IMR-90 (cell line): Measurements from ENCODE around the gene PPA2. TPM values are rescaled to one million over a fixed set of nuclear protein-coding genes. Genes with fewer than 3 reads are reported as not detected.
"Not testable (repeated sequence)": the region's sequence is repeated elsewhere in the genome, so short reads cannot be mapped to it uniquely, and the experiment has no call there.

Source experiments
- ATAC-seq: fragments of 200-7000 bp; cut with Tn5 transposase; 2 replicates; pipeline ENCODE4 v1.9.1; 2020; ENCODE audit warnings: low read depth, mild to moderate bottlenecking, moderate library complexity
- BruUV-seq: library from RNA; stranded (reverse); fragments of 400-500 nt; replicated peaks from 2 replicates; lab custom pipeline; 2021; lab: Mats Ljungman, UMichigan
- CTCF ChIA-PET: fragments of 300-600 bp; formaldehyde crosslinking; extraction: SDS; loops from one replicate; lab custom pipeline; 2021; ENCODE audit warnings: antibody characterized with exemption; lab: Yijun Ruan, JAX
- POLR2A ChIA-PET: fragments of 300-600 bp; sonication (Branson Sonifier 250); formaldehyde crosslinking; loops from one replicate; lab custom pipeline; 2022; ENCODE audit warnings: antibody characterized with exemption; ENCODE audit not compliant: unreplicated experiment; lab: Charles Lee
- DNase-seq: peaks from one replicate; pipeline ENCODE4 v3.0.0; 2013
- H2AFZ ChIP-seq: replicated peaks from 2 replicates; pipeline ENCODE3; 2013; ENCODE audit warnings: low read length, mild to moderate bottlenecking; ENCODE audit not compliant: poor library complexity
- H2AK5ac ChIP-seq: 2 replicates; pipeline ENCODE4 v1.6.1; 2013; ENCODE audit warnings: low read depth, low read length, inconsistent platforms
- H2AK9ac ChIP-seq: replicated peaks from 2 replicates; pipeline ENCODE3; 2013; ENCODE audit warnings: mild to moderate bottlenecking, low read depth, low read length, moderate library complexity; ENCODE audit not compliant: poor library complexity
- H2BK120ac ChIP-seq: 2 replicates; pipeline ENCODE4 v1.6.1; 2013; ENCODE audit warnings: low read depth, low read length, inconsistent platforms
- H2BK15ac ChIP-seq: 3 replicates; pipeline ENCODE4 v1.6.1; 2013; ENCODE audit warnings: low read depth, low read length, inconsistent platforms
- H2BK20ac ChIP-seq: 2 replicates; pipeline ENCODE4 v1.6.1; 2013; ENCODE audit warnings: low read depth, mild to moderate bottlenecking, inconsistent platforms, low read length, moderate library complexity
- H2BK5ac ChIP-seq: 2 replicates; pipeline ENCODE4 v1.6.1; 2013; ENCODE audit warnings: mild to moderate bottlenecking, low read depth, low read length, inconsistent platforms; ENCODE audit not compliant: poor library complexity, severe bottlenecking
- H3K14ac ChIP-seq: replicated peaks from 2 replicates; pipeline ENCODE4 v1.6.1; 2013; ENCODE audit warnings: low read depth, low read length, inconsistent platforms
- H3K18ac ChIP-seq: 2 replicates; pipeline ENCODE4 v1.6.1; 2013; ENCODE audit warnings: low read depth, low read length, control low read depth
- H3K23ac ChIP-seq: 2 replicates; pipeline ENCODE4 v1.6.1; 2013; ENCODE audit warnings: low read depth, low read length, inconsistent platforms
- H3K27ac ChIP-seq: 2 replicates; pipeline ENCODE4 v1.5.1; 2013; ENCODE audit warnings: mild to moderate bottlenecking, control low read depth, low read length; ENCODE audit not compliant: insufficient read depth
- H3K27me3 ChIP-seq: 2 replicates; pipeline ENCODE4 v1.6.1; 2013; ENCODE audit warnings: low read length; ENCODE audit not compliant: control insufficient read depth, insufficient read depth
- H3K36me3 ChIP-seq: 2 replicates; pipeline ENCODE4 v1.6.1; 2013; ENCODE audit warnings: low read length, mixed read lengths; ENCODE audit not compliant: control insufficient read depth, insufficient read depth
- H3K4ac ChIP-seq: 2 replicates; pipeline ENCODE4 v1.6.1; 2013; ENCODE audit warnings: low read depth, low read length, inconsistent platforms
- H3K4me1 ChIP-seq: 2 replicates; pipeline ENCODE4 v1.6.1; 2013; ENCODE audit warnings: low read length, mixed read lengths; ENCODE audit not compliant: control insufficient read depth, insufficient read depth
- H3K4me2 ChIP-seq: 2 replicates; pipeline ENCODE4 v1.6.1; 2013; ENCODE audit warnings: low read depth, mild to moderate bottlenecking, control low read depth, low read length, moderate library complexity
- H3K4me3 ChIP-seq: 2 replicates; pipeline ENCODE4 v1.5.1; 2013; ENCODE audit warnings: low read depth, mild to moderate bottlenecking, control low read depth, low read length, moderate library complexity; ENCODE audit not compliant: insufficient read depth
- H3K56ac ChIP-seq: 2 replicates; pipeline ENCODE4 v1.6.1; 2013; ENCODE audit warnings: low read length, inconsistent platforms; ENCODE audit not compliant: insufficient read depth; ENCODE audit errors: extremely low read depth
- H3K79me1 ChIP-seq, 2 experiments: 2 replicates each; pipeline ENCODE4 v1.6.1; 2013; ENCODE audit warnings: low read length in 2 of 2, inconsistent platforms in 1 of 2, low read depth in 1 of 2
- H3K9ac ChIP-seq: 2 replicates; pipeline ENCODE4 v1.6.1; 2013; ENCODE audit warnings: low read depth, low read length, control low read depth
- H3K9me1 ChIP-seq: 2 replicates; pipeline ENCODE4 v1.6.1; 2013; ENCODE audit warnings: low read length, inconsistent platforms; ENCODE audit not compliant: insufficient read depth
- H3K9me3 ChIP-seq: 2 replicates; pipeline ENCODE4 v1.6.1; 2013; ENCODE audit warnings: low read length; ENCODE audit not compliant: control insufficient read depth, insufficient read depth
- H4K20me1 ChIP-seq: 2 replicates; pipeline ENCODE4 v1.6.1; 2013; ENCODE audit warnings: low read length, inconsistent platforms; ENCODE audit not compliant: insufficient read depth
- H4K5ac ChIP-seq: 2 replicates; pipeline ENCODE4 v1.6.1; 2013; ENCODE audit warnings: mild to moderate bottlenecking, low read depth, low read length, control low read depth
- H4K8ac ChIP-seq, 2 experiments: 2 replicates each; pipeline ENCODE4 v1.6.1; 2013; ENCODE audit warnings: low read depth in 2 of 2, low read length in 2 of 2, control low read depth in 1 of 2, inconsistent platforms in 1 of 2
- H4K91ac ChIP-seq: 2 replicates; pipeline ENCODE4 v1.6.1; 2013; ENCODE audit warnings: low read depth, low read length, inconsistent platforms; ENCODE audit not compliant: insufficient read depth
- BHLHE40 ChIP-seq: fragments of 150-350 bp; IDR thresholded peaks from 2 replicates; pipeline ENCODE4 v1.6.1; 2016; ENCODE audit warnings: mild to moderate bottlenecking, low read depth, low read length
- CHD1 ChIP-seq: IDR thresholded peaks from 2 replicates; pipeline ENCODE4 v1.6.1; 2012; ENCODE audit warnings: low read depth, low read length, improper control_type of control experiment
- FOS ChIP-seq: fragments of 150-350 bp; IDR thresholded peaks from 2 replicates; pipeline ENCODE4 v1.6.1; 2016; ENCODE audit warnings: low read depth, low read length
- MAFK ChIP-seq: IDR thresholded peaks from 2 replicates; pipeline ENCODE4 v1.6.1; 2012; ENCODE audit warnings: low read depth, low read length, improper control_type of control experiment
- NFE2L2 ChIP-seq: fragments of 150-350 bp; IDR thresholded peaks from 2 replicates; pipeline ENCODE4 v1.6.1; 2016; ENCODE audit warnings: low read depth, mild to moderate bottlenecking, low read length
- POLR2A ChIP-seq: IDR thresholded peaks from 2 replicates; pipeline ENCODE4 v1.6.1; 2012; ENCODE audit warnings: mild to moderate bottlenecking, low read depth, low read length
- RCOR1 ChIP-seq: IDR thresholded peaks from 2 replicates; pipeline ENCODE4 v1.6.1; 2012; ENCODE audit warnings: mild to moderate bottlenecking, low read length, improper control_type of control experiment; ENCODE audit not compliant: insufficient replicate concordance
- RFX5 ChIP-seq: IDR thresholded peaks from 2 replicates; pipeline ENCODE4 v1.8.0; 2012; ENCODE audit warnings: low read depth, mild to moderate bottlenecking, low read length, moderate library complexity
- SMC3 ChIP-seq: fragments of 150-350 bp; IDR thresholded peaks from 2 replicates; pipeline ENCODE4 v1.6.1; 2016; ENCODE audit warnings: low read depth, mild to moderate bottlenecking, antibody characterized with exemption, low read length, moderate library complexity
- WGBS, 2 experiments: methylation state at CpG; one replicate each; pipeline versions ENCODE4 v1.1.5 to v1.1.7; 2013; ENCODE audit warnings: missing lambda C conversion rate in 2 of 2; ENCODE audit not compliant: insufficient read length in 1 of 2; ENCODE audit errors: extremely low coverage in 2 of 2; 5-methylcytosine and 5-hydroxymethylcytosine counted together
- dilution Hi-C: fragments of 300-500 bp; cut with HindIII; formaldehyde crosslinking; loops from one replicate; pipeline ENCODE4 v1.14.3; 2018; ENCODE audit warnings: low sequenced_read_pairs; ENCODE audit not compliant: unreplicated experiment
- in situ Hi-C: fragments of 300-500 bp; cut with MboI; formaldehyde crosslinking; loops from 3 replicates; pipeline ENCODE4 v1.14.3; 2019; ENCODE audit warnings: low sequenced_read_pairs, inconsistent platforms, mixed read lengths
- intact Hi-C: fragments of 100-400 bp; cut with micrococcal nuclease; formaldehyde crosslinking; loops from 2 replicates; pipeline ENCODE4 v1.10.0; 2022
- polyA plus RNA-seq, 3 experiments: library from polyadenylated mRNA; depleted of rRNA; stranded (reverse); fragments of >200 nt; gene quantifications; 2 replicates each; pipeline ENCODE4 v1.2.3, GENCODE V29; 2012; ENCODE audit warnings: low replicate concordance in 1 of 3
- total RNA-seq: library from RNA; depleted of rRNA; stranded (reverse); fragments of >200 nt; gene quantifications from 2 replicates; pipeline ENCODE4 v1.2.3, GENCODE V29; 2012
- TF ChIP-seq, protein P1 (sequence below): fragments of 150-350 bp; IDR thresholded peaks from 2 replicates; pipeline ENCODE4 v1.6.1; 2016; ENCODE audit warnings: low read depth, mild to moderate bottlenecking, low read length, moderate library complexity, borderline replicate concordance

The PPA2 gene
- total and polyA plus RNA-seq, 2 of the 4 experiments (the other 2 are of a cell fraction) = 43.1 to 52.5 TPM

DNA sequence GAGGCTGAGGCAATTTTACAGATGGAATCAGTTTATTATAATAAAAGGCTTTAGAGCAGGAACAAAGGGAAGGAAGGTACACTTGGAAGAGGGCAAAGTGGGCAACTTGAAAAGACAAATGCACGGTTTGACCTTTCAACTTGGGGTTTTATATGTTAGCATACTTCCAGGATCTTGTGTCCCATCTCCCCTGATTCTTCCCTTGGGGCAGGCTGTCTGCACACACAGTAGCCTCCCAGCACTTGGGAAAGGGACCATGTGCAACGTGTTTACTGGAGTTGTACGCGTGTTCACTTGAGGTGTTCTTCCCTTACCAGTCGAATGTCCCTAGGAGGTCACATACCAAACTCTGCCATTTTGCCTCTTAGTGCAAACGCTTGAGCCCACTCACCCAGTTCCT, 7.3 kb downstream of the PPA2 start:
- no peak overlapping the region for H2AK9ac ChIP-seq
- H2BK20ac ChIP-seq = no peak overlapping the region
- H4K91ac ChIP-seq = no peak overlapping the region
- no peaks in the 10 kb centered on the region for H3K27me3 ChIP-seq
- POLR2A ChIA-PET = no interaction called here
- intact Hi-C loops (no loop called here), in situ Hi-C loops (no loop called here), dilution Hi-C loops (no loop called here)
- no peak overlapping the region for H2AK5ac ChIP-seq
- no peak overlapping the region for H2AFZ ChIP-seq
- H3K14ac ChIP-seq = no peak overlapping the region
- no peak overlapping the region for H3K56ac ChIP-seq
- peaks cover 38 to 45% of the 10 kb centered on the region in 2 experiments for H3K79me1 ChIP-seq
- CTCF ChIA-PET = no interaction called here
- H2BK5ac ChIP-seq = no peak overlapping the region
- TF ChIP-seq MAFK = no peak
- no peak for TF ChIP-seq RCOR1
- TF ChIP-seq CHD1 = no peak
- no peak for TF ChIP-seq SMC3
- TF ChIP-seq, protein P1, sequence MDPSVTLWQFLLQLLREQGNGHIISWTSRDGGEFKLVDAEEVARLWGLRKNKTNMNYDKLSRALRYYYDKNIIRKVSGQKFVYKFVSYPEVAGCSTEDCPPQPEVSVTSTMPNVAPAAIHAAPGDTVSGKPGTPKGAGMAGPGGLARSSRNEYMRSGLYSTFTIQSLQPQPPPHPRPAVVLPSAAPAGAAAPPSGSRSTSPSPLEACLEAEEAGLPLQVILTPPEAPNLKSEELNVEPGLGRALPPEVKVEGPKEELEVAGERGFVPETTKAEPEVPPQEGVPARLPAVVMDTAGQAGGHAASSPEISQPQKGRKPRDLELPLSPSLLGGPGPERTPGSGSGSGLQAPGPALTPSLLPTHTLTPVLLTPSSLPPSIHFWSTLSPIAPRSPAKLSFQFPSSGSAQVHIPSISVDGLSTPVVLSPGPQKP = no peak
- TF ChIP-seq POLR2A = no peak
- no peak for TF ChIP-seq FOS
- no peak for TF ChIP-seq RFX5
- TF ChIP-seq NFE2L2 = no peak
- TF ChIP-seq BHLHE40 = no peak
- DNase-seq (no peak), ATAC-seq (no peak)
- peaks cover 3% of the 10 kb centered on the region; the same call in 1 of the 2 replicates for H3K9me1 ChIP-seq
- H2BK15ac ChIP-seq = no peak overlapping the region
- no peak overlapping the region for H2BK120ac ChIP-seq
- no peak overlapping the region for H3K4ac ChIP-seq
- no peaks in the 10 kb centered on the region for H3K4me1 ChIP-seq
- no peak overlapping the region for H3K18ac ChIP-seq
- H3K4me2 ChIP-seq = no peak overlapping the region
- H3K4me3 ChIP-seq = no peak overlapping the region
- H3K9ac ChIP-seq = no peak overlapping the region
- H4K8ac ChIP-seq = no peak overlapping the region
- H3K9me3 ChIP-seq = no peaks in the 10 kb centered on the region
- H3K36me3 ChIP-seq = peaks cover 7% of the 10 kb centered on the region
- no peak overlapping the region for H3K23ac ChIP-seq
- WGBS, 2 experiments = 97% methylated on average over 4 of the region's 6 CpGs; no CpG with 5 or more reads in 1 of the 2 experiments
- H4K5ac ChIP-seq = no peak overlapping the region
- no TSS peak for BruUV-seq
- H3K27ac ChIP-seq = no peak overlapping the region
- H4K20me1 ChIP-seq = peaks cover 6% of the 10 kb centered on the region; the same call in 1 of the 2 replicates

- ATAC-seq, H2BK20ac ChIP-seq, H4K20me1 ChIP-seq, H3K36me3 ChIP-seq, H2AFZ ChIP-seq, in situ Hi-C loops, H3K9me3 ChIP-seq, H3K9me1 ChIP-seq, H3K23ac ChIP-seq, H2BK5ac ChIP-seq, POLR2A ChIA-PET, H3K9ac ChIP-seq, H3K18ac ChIP-seq, H3K56ac ChIP-seq, H4K8ac ChIP-seq, H4K91ac ChIP-seq, H3K4ac ChIP-seq, H3K27ac ChIP-seq, H4K5ac ChIP-seq, H2BK120ac ChIP-seq, H2AK9ac ChIP-seq, BruUV-seq, H2AK5ac ChIP-seq, DNase-seq, H3K4me1 ChIP-seq, H3K4me3 ChIP-seq, H3K27me3 ChIP-seq, dilution Hi-C loops, intact Hi-C loops, H3K14ac ChIP-seq, H3K4me2 ChIP-seq, H2BK15ac ChIP-seq: not testable (repeated sequence)
- CTCF ChIA-PET = interaction anchor here (0.6 to 0.9 kb wide), 2 partner anchors 9 to 798 kb away, joined by 3 to 4 read pairs; no protein-coding TSS in a partner anchor
- H3K79me1 ChIP-seq = peaks cover 39 to 40% of the 10 kb centered on the region in 2 experiments
- WGBS, 2 experiments = no CpG with 5 or more reads among the region's 2 CpGs
These were observed 9.3 kb downstream of the PPA2 start for GRCh38 chr4:105464563-105464962.
